ENCODE measurements around the gene CD6. TPM values are rescaled to one million over a fixed set of nuclear protein-coding genes. Genes with fewer than 3 reads are reported as not detected.

CD6 gene
- total and polyA plus RNA-seq, 2 donors (not counting 3 experiments of a cell fraction or from before 2014, with no cell fraction given): not detected

DNA sequence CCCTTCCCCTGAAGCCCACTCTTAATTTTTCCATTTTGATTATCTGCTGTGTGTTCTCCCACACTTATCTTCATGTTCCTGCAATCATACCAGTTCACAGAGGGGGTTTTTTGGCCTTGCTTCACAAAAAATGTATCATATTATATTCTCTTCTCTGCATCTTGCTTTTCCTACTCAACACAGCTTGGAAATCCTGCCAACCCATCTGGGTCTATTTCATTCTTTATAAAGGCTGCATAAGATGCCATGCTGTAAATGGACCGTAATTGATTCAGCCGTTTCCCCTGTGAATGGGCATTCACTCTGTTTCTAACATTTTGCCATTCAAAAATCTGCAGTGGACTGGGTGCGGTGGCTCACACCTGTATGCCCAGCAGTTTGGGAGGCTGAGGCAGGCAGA, 30.5 kb downstream of the CD6 start:
- Histone ChIP-seq H3K79me2 (ENCODE audit: control insufficient read depth, insufficient read depth, low read length) (no peaks in the 10 kb centered on the region), H3K27me3 (ENCODE audit: control insufficient read depth in 2 of 2, insufficient read depth in 2 of 2, low read length in 2 of 2) (peaks cover 14 to 15% of the 10 kb centered on the region in 2 experiments), H3K4me2 (ENCODE audit: insufficient read depth, low read length) (no peak overlapping the region), H2AFZ (ENCODE audit: low read depth, low read length) (no peak overlapping the region), H3K4me1 (ENCODE audit: control insufficient read depth, extremely low read depth, insufficient read depth, low read length) (no peaks in the 10 kb centered on the region), H3K9me3 (replicated peaks; ENCODE audit: control insufficient read depth, insufficient read depth, low read length) (no peaks in the 10 kb centered on the region), H3K27ac (ENCODE audit: insufficient read depth, low read depth, low read length) (no peak overlapping the region), H4K20me1 (replicated peaks; ENCODE audit: control insufficient read depth, extremely low read depth, insufficient read depth, low read length) (no peaks in the 10 kb centered on the region), H3K4me3 (replicated peaks in 1 of 3; ENCODE audit: insufficient read depth in 1 of 3, low read depth in 1 of 3, low read length in 3 of 3) (no peak overlapping the region), H3K9ac (replicated peaks; ENCODE audit: extremely low read depth, insufficient read depth, low read length) (no peak overlapping the region), H3K36me3 (ENCODE audit: control insufficient read depth in 2 of 2, extremely low read depth in 1 of 2, insufficient read depth in 2 of 2, low read length in 2 of 2) (no peaks in the 10 kb centered on the region), H3K9me1 (replicated peaks; ENCODE audit: control insufficient read depth, extremely low read depth, insufficient read depth, low read length) (no peaks in the 10 kb centered on the region)
- no TSS peak for BruUV-seq (replicated peaks)
- POLR2A ChIA-PET: no interaction called here
- no peak for TF ChIP-seq FOS (IDR thresholded peaks at IDR 0.05; ENCODE audit: borderline replicate concordance, insufficient read depth, low read length)
- TF ChIP-seq POLR2AphosphoS5 (IDR thresholded peaks at IDR 0.05; ENCODE audit: insufficient read depth, low read depth, low read length): no peak
- TF ChIP-seq CTCF (IDR thresholded peaks at IDR 0.05; ENCODE audit: extremely low read depth in 1 of 2, insufficient read depth in 1 of 2, low read depth in 1 of 2, low read length in 2 of 2): no peak
- no peak for TF ChIP-seq MYC (IDR thresholded peaks at IDR 0.05; ENCODE audit: low read depth, low read length)
- dilution Hi-C loops (cut with MboI; ENCODE audit: extremely low pct_ligation_motif_present, low sequenced_read_pairs) (no loop called here), intact Hi-C loops (cut with micrococcal nuclease) (no loop called here)
- FAIRE-seq: no peak
- no peak for DNase-seq (ENCODE audit: low read depth, low spot score)
- CTCF ChIA-PET: no interaction called here

DNA sequence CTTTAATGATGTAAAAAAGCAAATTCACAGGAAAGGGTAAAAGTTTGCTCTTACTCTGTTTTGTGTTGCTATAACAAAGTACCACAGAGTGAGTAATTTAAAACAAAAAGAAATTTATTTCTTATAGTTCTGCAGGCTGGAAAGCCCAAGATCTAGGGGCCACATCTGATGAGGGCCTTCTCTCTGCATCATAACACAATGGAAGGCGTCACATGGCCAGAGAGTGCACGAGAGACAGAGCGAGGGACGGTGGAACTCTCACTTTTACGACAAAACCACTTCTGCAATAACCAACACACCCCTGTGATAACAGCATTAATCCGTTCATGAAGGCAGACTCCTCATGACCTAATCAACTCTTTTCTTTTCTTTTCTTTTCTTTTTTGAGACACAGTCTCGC, 31.1 kb downstream of the CD6 start:
- no peak for TF ChIP-seq GATA2 (IDR thresholded peaks at IDR 0.05; ENCODE audit: insufficient read depth, insufficient read length, low read depth, low read length)
- TF ChIP-seq POLR2A (IDR thresholded peaks at IDR 0.05; ENCODE audit: low read depth, low read length): no peak
- TF ChIP-seq CTCF (IDR thresholded peaks at IDR 0.05; ENCODE audit: extremely low read depth in 1 of 2, insufficient read depth in 1 of 2, low read depth in 1 of 2, low read length in 2 of 2): no peak
- no peak for TF ChIP-seq JUN (IDR thresholded peaks at IDR 0.05; ENCODE audit: borderline replicate concordance, insufficient read depth, insufficient read length, low read depth)
- TF ChIP-seq MYC (IDR thresholded peaks at IDR 0.05; ENCODE audit: low read depth, low read length): no peak
- no peak for TF ChIP-seq MAX (IDR thresholded peaks at IDR 0.05; ENCODE audit: insufficient read depth, insufficient read length)
- no peak for TF ChIP-seq EZH2 (IDR thresholded peaks at IDR 0.05; ENCODE audit: borderline replicate concordance, low read depth, low read length, severe bottlenecking)
- TF ChIP-seq POLR2AphosphoS5 (IDR thresholded peaks at IDR 0.05; ENCODE audit: insufficient read depth, low read depth, low read length): no peak
- no peak for TF ChIP-seq FOS (IDR thresholded peaks at IDR 0.05; ENCODE audit: borderline replicate concordance, insufficient read depth, low read length)
- FAIRE-seq (no peak), DNase-seq (ENCODE audit: low read depth, low spot score) (no peak)
- H4K20me1 ChIP-seq (replicated peaks; ENCODE audit: control insufficient read depth, extremely low read depth, insufficient read depth, low read length): no peaks in the 10 kb centered on the region
- no peak overlapping the region for H3K9ac ChIP-seq (replicated peaks; ENCODE audit: extremely low read depth, insufficient read depth, low read length)
- H3K27me3 ChIP-seq (ENCODE audit: control insufficient read depth in 2 of 2, insufficient read depth in 2 of 2, low read length in 2 of 2): peaks cover 19 to 21% of the 10 kb centered on the region in 2 experiments
- intact Hi-C loops (cut with micrococcal nuclease): no loop called here
- H3K9me3 ChIP-seq (replicated peaks; ENCODE audit: control insufficient read depth, insufficient read depth, low read length): no peaks in the 10 kb centered on the region
- H3K79me2 ChIP-seq (ENCODE audit: control insufficient read depth, insufficient read depth, low read length): no peaks in the 10 kb centered on the region
- H3K4me3 ChIP-seq (replicated peaks in 1 of 3; ENCODE audit: insufficient read depth in 1 of 3, low read depth in 1 of 3, low read length in 3 of 3): no peak overlapping the region
- ChIA-PET CTCF (no interaction called here), POLR2A (no interaction called here)
- dilution Hi-C loops (cut with MboI; ENCODE audit: extremely low pct_ligation_motif_present, low sequenced_read_pairs): no loop called here
- H3K4me1 ChIP-seq (ENCODE audit: control insufficient read depth, extremely low read depth, insufficient read depth, low read length): no peaks in the 10 kb centered on the region
- H3K4me2 ChIP-seq (ENCODE audit: insufficient read depth, low read length): no peak overlapping the region
- H3K36me3 ChIP-seq (ENCODE audit: control insufficient read depth in 2 of 2, extremely low read depth in 1 of 2, insufficient read depth in 2 of 2, low read length in 2 of 2): no peaks in the 10 kb centered on the region
- no peak overlapping the region for H3K27ac ChIP-seq (ENCODE audit: insufficient read depth, low read depth, low read length)
- H2AFZ ChIP-seq (ENCODE audit: low read depth, low read length): no peak overlapping the region
- no peaks in the 10 kb centered on the region for H3K9me1 ChIP-seq (replicated peaks; ENCODE audit: control insufficient read depth, extremely low read depth, insufficient read depth, low read length)
- BruUV-seq (replicated peaks): no TSS peak
